ENCODE measurements around the gene SWAP70. TPM values are rescaled to one million over a fixed set of nuclear protein-coding genes. Genes with fewer than 3 reads are reported as not detected.

SWAP70 gene
- total and polyA plus RNA-seq, 9 of the 15 experiments (the other 6 are each of a cell fraction or from before 2014, with no cell fraction given) = 1.7 to 4.9 (median 3.9) TPM

GRCh38 chr11:9669954-9670353, 6.1 kb downstream of the SWAP70 start (continued):
- TF ChIP-seq ZBED1 (IDR thresholded peaks at IDR 0.05) (peak; percentile 78), EP300 (IDR thresholded peaks at IDR 0.05; ENCODE audit: low read length) (peak; percentile 62), CC2D1A (IDR thresholded peaks at IDR 0.05) (peak; percentile 75; the same call in 1 of the 2 replicates), ZNF766 (CRISPR knock-in tag; conservative IDR thresholded peaks at IDR 0.05) (no peak), FOXM1 (IDR thresholded peaks at IDR 0.05; ENCODE audit: low read depth) (peak; percentile 61), FOXM1 (CRISPR knock-in tag; IDR thresholded peaks at IDR 0.05; ENCODE audit: low read depth) (no peak), ARID1B (IDR thresholded peaks at IDR 0.05) (peak; percentile 89), ZNF324 (CRISPR knock-in tag; IDR thresholded peaks at IDR 0.05) (no peak), ZNF696 (CRISPR knock-in tag; conservative IDR thresholded peaks at IDR 0.05) (no peak), KAT8 (IDR thresholded peaks at IDR 0.05; ENCODE audit: low read depth) (no peak), BDP1 (IDR thresholded peaks at IDR 0.05; ENCODE audit: insufficient read depth, insufficient read length) (no peak), POLR2G (IDR thresholded peaks at IDR 0.05; ENCODE audit: low read depth, low read length) (no peak), HLTF (IDR thresholded peaks at IDR 0.05) (peak; percentile 37; the same call in 1 of the 2 replicates), MITF (IDR thresholded peaks at IDR 0.05) (no peak), HDAC8 (tag; IDR thresholded peaks at IDR 0.05) (no peak), PHB (CRISPR knock-in tag; IDR thresholded peaks at IDR 0.05) (no peak), TEAD2 (tag; IDR thresholded peaks at IDR 0.05) (no peak), PML (IDR thresholded peaks at IDR 0.05; ENCODE audit: low read length) (peak; percentile 78; the same call in 1 of the 2 replicates), TCF3 (CRISPR knock-in tag; IDR thresholded peaks at IDR 0.05) (peak; percentile 86), ZEB2 (IDR thresholded peaks at IDR 0.05) (peak; percentile 89), KDM1A (IDR thresholded peaks at IDR 0.05) (peak; percentile 95), ETV6 (IDR thresholded peaks at IDR 0.05; ENCODE audit: borderline replicate concordance in 1 of 2, low read depth in 2 of 2, low read length in 1 of 2) (no peak), ETV6 (CRISPR knock-in tag; IDR thresholded peaks at IDR 0.05; ENCODE audit: borderline replicate concordance) (no peak), DPF2 (IDR thresholded peaks at IDR 0.05) (peak; percentile 43; the same call in 1 of the 2 replicates), ZNF408 (CRISPR knock-in tag; IDR thresholded peaks at IDR 0.05; ENCODE audit: low read depth) (no peak), HDAC6 (IDR thresholded peaks at IDR 0.05; ENCODE audit: low read depth, low read length) (no peak), CBFA2T2 (conservative IDR thresholded peaks at IDR 0.05) (peak; percentile 95), POLR2AphosphoS5 (IDR thresholded peaks at IDR 0.05; ENCODE audit: control insufficient read depth, insufficient read depth, low read depth, low read length) (peak; percentile 73), SUPT5H (IDR thresholded peaks at IDR 0.05) (no peak), FIP1L1 (IDR thresholded peaks at IDR 0.05; ENCODE audit: low read depth, low read length, poor library complexity, severe bottlenecking) (no peak), TRIM24 (IDR thresholded peaks at IDR 0.05) (peak; percentile 92 to 96), NCOA4 (IDR thresholded peaks at IDR 0.05; ENCODE audit: partially characterized antibody) (no peak), HNRNPL (IDR thresholded peaks at IDR 0.05; ENCODE audit: low read depth, low read length) (no peak), RBFOX2 (IDR thresholded peaks at IDR 0.05; ENCODE audit: low read depth, low read length) (no peak), CBFA2T3 (IDR thresholded peaks at IDR 0.05) (peak; percentile 97), MEIS2 (IDR thresholded peaks at IDR 0.05; ENCODE audit: partially characterized antibody) (peak; percentile 60), ZNF311 (CRISPR knock-in tag; IDR thresholded peaks at IDR 0.05) (no peak)

Measured in K562 (cell line).